DMS153 treated with DMSO at 0.1 percent for 48 hours (cell line): Measurements from ENCODE around the gene ELOVL2.
"Not testable (repeated sequence)": the region's sequence is repeated elsewhere in the genome, so short reads cannot be mapped to it uniquely, and the experiment has no call there.

Experiments used
- DNase-seq: peaks from one replicate; lab custom pipeline; 2025; ENCODE audit not compliant: unreplicated experiment; lab: John Stamatoyannopoulos, UW

ELOVL2 gene, protein sequence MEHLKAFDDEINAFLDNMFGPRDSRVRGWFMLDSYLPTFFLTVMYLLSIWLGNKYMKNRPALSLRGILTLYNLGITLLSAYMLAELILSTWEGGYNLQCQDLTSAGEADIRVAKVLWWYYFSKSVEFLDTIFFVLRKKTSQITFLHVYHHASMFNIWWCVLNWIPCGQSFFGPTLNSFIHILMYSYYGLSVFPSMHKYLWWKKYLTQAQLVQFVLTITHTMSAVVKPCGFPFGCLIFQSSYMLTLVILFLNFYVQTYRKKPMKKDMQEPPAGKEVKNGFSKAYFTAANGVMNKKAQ

GRCh38 chr6:11043961-11044711, at the start of gene ELOVL2:
Gene ELOVL2 (minus strand): TSS chr6:11044305. CDS start chr6:11044230, 75 bp downstream.
- DNase-seq: no peak

DNA sequence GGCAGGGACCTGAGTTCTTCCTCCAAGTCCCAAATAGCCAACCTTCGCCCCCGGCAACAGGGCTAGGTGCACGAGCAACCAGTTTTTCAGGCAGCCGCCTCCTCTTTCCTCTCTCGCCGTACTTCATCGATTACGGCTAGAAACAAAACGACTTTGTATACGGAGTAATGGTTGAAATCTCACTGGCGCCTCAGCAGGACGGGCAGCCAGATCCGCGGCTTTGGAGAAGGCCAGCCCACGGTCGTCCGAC, 49.2 kb upstream of the ELOVL2 start:
- no peak for DNase-seq

DNA sequence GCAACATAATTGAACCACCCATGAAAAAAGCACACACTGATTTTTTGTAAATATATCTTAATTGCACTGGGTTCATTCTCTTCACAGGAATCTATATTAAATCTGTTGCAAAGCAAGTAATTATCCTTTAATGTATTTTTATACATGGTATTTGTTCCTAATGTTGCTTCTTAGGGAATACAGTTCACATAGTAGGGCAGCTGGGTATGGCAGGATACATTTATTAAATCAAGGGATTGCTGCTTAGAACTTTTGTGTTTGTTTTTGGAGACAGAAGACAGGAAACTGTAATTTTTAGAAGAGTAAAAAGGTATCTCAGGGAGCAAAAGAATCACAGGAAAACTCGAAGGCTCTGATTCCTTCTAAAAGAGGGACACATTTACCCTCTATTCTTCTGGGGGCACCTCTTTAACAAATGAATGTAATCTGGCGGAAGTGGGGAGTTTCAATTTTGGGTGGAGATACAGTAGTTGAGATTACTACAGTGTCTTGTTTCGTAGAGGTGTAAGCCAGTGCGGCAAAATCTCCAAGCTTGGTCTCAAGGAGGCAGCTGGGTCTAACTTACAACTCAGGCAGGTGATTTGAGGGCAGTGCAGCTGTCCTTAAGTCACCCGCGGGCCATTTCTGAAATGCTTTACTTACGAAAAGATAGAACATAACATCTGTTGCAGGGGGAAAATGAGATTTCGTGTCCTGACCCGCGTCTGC, 48.7 kb upstream of the ELOVL2 start:
- no peak for DNase-seq

- not testable (repeated sequence) for DNase-seq
Measured at GRCh38 chr6:11091141-11091540, 47.0 kb upstream of the ELOVL2 start.

- no peak for DNase-seq
Measured at GRCh38 chr6:11089695-11090094, 45.6 kb upstream of the ELOVL2 start.

GRCh38 chr6:11087141-11087812, 43.2 kb upstream of the ELOVL2 start:
- not testable (repeated sequence) for DNase-seq

DNA sequence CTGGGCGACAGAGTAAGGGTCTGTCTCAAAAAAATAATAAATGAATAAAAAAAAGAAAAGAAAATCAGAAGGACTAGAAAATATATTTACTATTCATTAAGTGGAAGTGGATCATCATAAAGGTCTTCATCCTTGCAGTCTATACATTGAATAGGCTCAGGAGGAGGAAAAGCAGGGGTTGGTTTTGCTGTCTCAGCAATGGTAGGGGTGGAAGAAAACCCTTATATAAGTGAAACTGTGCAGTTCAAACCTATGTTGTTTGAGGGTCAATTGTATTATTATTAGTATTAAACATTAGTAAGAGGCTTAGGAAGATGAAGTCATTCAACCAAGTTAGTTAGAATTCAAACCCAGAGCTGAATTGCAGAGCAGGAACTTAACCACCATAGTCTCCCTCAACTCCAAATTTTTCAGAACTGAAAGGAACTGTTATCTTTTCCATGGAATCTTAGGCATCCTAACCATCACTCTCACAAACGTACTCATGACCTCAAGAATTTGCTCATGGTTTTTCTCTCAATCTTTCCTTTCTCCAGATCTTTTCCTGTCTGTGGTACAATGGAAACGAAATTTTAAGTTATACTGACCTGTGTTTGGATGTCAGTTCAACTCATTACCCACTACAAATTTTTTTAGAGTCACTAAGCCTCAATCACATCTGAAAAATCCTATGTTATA, 41.8 kb upstream of the ELOVL2 start:
- no peak for DNase-seq

- DNase-seq: no peak
Measured at GRCh38 chr6:11083956-11084355, 39.9 kb upstream of the ELOVL2 start.

DNA sequence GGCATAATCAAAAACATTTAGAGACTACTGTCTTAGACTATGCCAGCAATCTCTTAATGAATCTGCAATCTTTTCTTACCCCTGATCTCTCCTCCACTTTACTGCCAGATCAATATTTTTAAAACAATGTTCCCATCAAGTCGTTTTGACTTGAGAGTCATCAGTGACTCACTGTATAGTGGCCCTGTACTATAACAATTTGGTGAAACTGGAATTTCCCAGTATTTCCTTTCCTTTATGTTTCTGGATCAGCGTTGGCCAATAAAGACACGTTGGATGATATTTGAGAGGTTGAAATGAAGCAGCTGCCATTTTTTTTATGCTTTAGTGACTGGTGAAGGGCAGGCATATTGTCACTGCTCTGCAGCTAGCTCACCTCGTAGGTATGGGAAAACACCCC, 39.4 kb upstream of the ELOVL2 start:
- no peak for DNase-seq

DNA sequence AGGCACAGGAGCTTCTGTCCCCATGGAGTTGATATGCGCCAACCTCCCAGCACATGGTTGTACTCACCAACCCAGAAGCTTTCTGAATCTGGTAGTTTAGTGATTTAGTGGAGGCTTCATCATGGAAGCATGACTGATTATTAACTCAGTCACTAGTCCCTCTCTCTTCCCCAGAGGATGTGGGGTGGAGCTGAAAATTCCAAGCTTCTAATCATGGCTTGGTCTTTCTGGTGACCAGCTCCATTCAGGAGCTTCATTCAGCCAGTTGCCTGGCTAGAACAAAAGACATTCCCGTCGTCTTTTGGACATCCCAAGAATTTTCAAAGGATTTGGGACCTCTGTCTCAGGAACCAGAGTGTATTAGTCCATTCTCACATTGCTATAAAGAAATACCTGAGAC, 36.2 kb upstream of the ELOVL2 start:
- no peak for DNase-seq

GRCh38 chr6:11078266-11078665, 34.2 kb upstream of the ELOVL2 start:
- no peak for DNase-seq

GRCh38 chr6:11076540-11076939, 32.4 kb upstream of the ELOVL2 start:
- DNase-seq: no peak

- DNase-seq: no peak
Measured at GRCh38 chr6:11072101-11072500, 28.0 kb upstream of the ELOVL2 start.

GRCh38 chr6:11069760-11070159, 25.7 kb upstream of the ELOVL2 start:
- no peak for DNase-seq

- peak; percentile 9 for DNase-seq
Measured at GRCh38 chr6:11067348-11067747, 23.2 kb upstream of the ELOVL2 start.

DNA sequence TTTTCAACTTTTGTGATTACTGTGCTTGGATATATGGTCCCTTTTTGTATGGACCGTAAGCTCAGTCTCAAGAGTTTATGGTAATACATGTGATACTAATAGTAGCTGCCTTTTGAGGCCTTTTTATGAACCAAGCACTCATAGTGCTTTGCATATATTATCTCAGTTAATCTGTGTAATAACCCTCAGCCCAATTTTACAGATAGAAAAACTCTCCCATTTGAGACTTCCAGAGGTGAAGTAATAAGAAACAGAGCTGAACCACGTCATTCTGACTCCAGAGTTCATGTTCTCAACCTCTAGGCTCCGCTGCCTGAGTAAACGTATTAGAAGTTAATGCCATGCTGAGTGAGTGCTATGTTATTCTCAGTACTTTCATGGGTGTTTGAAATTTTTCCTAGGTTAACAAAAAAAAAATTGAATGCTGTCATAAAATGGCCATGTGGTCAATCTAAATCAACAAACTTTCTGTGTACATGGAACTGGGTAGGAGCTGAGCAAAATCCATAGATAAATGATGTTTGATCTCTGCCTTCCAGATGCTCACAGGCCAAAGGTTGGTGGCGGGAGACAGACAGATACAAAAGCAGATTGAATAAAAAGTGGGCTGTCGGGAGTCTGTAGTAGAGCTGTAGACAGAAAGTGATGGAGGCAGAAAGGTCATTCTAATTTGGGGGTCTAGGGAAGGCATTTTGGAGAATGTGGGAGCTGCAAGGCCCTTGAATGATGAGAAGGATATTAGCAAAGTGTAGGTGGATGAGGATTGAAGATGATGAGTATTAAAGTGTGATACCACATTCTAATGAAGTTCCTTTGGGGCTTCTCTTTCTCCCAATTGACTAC, 22.6 kb upstream of the ELOVL2 start:
- no peak for DNase-seq

DNA sequence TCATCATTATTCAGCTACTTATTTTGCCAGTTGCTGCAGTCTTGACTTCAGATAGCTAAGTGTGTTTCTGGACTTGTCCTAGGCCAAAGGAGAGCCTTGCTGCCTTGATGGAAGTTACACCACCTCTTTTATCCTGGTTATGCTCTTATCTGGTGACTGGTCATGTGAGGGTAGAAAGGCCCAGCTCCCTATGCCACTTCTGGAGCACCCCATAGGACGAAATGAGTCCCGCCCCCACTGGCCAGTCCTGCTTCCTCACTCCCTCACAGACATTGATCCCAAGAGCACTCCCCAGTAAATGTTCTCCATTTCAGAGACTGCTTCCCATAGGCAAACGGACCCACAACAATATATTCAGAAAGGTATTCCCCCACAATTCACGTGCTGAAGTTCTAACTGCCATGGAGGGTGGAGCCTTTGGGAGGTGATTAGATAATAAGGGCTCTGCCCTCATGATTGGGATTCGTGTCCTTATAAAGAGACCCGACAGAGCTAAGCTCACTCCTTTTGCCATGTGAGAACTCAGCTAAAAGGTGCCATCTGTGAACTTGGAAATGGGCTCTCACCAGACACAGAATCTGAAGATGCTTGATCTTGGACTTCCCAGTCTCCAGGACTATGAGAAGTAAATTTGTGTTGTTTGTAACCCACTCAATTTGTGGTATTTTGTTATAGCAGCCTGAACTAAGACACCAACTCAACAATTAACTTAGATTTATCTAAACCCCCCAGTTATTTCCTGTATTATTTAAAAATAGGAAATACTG, 21.5 kb upstream of the ELOVL2 start:
- DNase-seq: no peak

DNA sequence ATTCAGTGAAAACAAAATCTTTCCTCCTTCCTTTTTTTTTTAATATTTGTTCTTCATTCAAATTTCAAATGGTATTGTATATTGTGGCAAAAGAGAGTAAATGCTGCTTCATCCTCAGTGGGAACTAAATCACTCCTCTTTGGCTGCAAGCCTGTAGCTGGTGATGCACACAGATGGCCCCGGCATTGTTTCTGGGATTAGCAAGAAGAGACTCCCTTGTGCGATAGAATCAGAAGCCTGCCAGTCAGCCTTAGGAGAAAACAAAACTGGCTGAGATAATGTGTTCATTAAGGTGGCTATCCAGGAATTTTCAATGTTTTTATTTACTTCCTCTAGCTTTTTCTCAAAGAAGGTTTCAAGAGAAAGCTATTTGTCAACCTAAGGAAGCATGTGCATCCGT, 20.7 kb upstream of the ELOVL2 start:
- DNase-seq: no peak

- no peak for DNase-seq
Measured at GRCh38 chr6:11062715-11063114, 18.6 kb upstream of the ELOVL2 start.

- no peak for DNase-seq
Measured at GRCh38 chr6:11062083-11062482, 18.0 kb upstream of the ELOVL2 start.
